B cell (primary cell): Measurements from ENCODE around the gene SHISA7. TPM values are rescaled to one million over a fixed set of nuclear protein-coding genes. Genes with fewer than 3 reads are reported as not detected.
A peak's percentile ranks its signal among the peaks of the same experiment; 100 is the strongest.

Experiments
- ATAC-seq: fragments of 200-7000 bp; cut with Tn5 transposase; one replicate; pipeline ENCODE4 v1.10.0; 2021; ENCODE audit warnings: low read depth, mild to moderate bottlenecking, moderate number of reproducible peaks, moderate library complexity
- CTCF ChIA-PET: fragments of 350-600 bp; sonication (Branson Sonifier 250); formaldehyde crosslinking; loops from one replicate; lab custom pipeline; 2021; ENCODE audit warnings: antibody characterized with exemption, inconsistent platforms; lab: Charles Lee
- POLR2A ChIA-PET: fragments of 350-600 bp; sonication (Branson Sonifier 250); formaldehyde crosslinking; loops from one replicate; lab custom pipeline; 2021; ENCODE audit warnings: antibody characterized with exemption; lab: Charles Lee
- DNase-seq: peaks from one replicate; pipeline ENCODE4 v3.0.0; 2013
- H2AFZ ChIP-seq: 2 replicates; pipeline ENCODE4 v1.6.1; 2012; ENCODE audit warnings: mild to moderate bottlenecking, low read depth, low read length; ENCODE audit not compliant: insufficient read depth, poor library complexity, severe bottlenecking
- H3K27ac ChIP-seq, 2 donors: 1 replicate in 1 of 2; 2 replicates in 1 of 2; pipeline ENCODE4 v1.5.1; 2012 to 2013; ENCODE audit warnings: low read length in 2 of 2, mild to moderate bottlenecking in 2 of 2, moderate library complexity in 1 of 2
- H3K27me3 ChIP-seq, 4 experiments: fragments of 200-600 bp in 1 of 4; sonication (generic) in 1 of 4; replicated peaks in 1 of 4; 1 replicate in 2 of 4; 2 replicates in 2 of 4; pipeline versions ENCODE4 v1.6.1 to v1.7.0; 2013 to 2016; ENCODE audit warnings: low read length in 3 of 4, mild to moderate bottlenecking in 2 of 4, mixed read lengths in 1 of 4, moderate library complexity in 1 of 4; ENCODE audit not compliant: insufficient read depth in 4 of 4, control insufficient read depth in 3 of 4; ENCODE audit errors: control extremely low read depth in 1 of 4
- H3K36me3 ChIP-seq, 2 experiments: replicated peaks in 1 of 2; 1 replicate in 1 of 2; 2 replicates in 1 of 2; pipeline versions ENCODE4 v1.6.1 to v1.7.1; 2013; ENCODE audit warnings: low read length in 1 of 2; ENCODE audit not compliant: insufficient read depth in 2 of 2, control insufficient read depth in 1 of 2; ENCODE audit errors: control extremely low read depth in 1 of 2, extremely low read depth in 1 of 2
- H3K4me1 ChIP-seq, 2 donors: fragments of 200-600 bp in 1 of 2; sonication (generic) in 1 of 2; 1 replicate in 1 of 2; 2 replicates in 1 of 2; pipeline versions ENCODE4 v1.5.1 to v1.6.1; 2013 to 2017; ENCODE audit warnings: low read length in 2 of 2; ENCODE audit not compliant: control insufficient read depth in 2 of 2, insufficient read depth in 2 of 2
- H3K4me2 ChIP-seq: replicated peaks from 2 replicates; pipeline ENCODE3; 2012; ENCODE audit warnings: mild to moderate bottlenecking, low read depth, low read length; ENCODE audit not compliant: poor library complexity, severe bottlenecking
- H3K4me3 ChIP-seq, 5 experiments: fragments of 200-600 bp in 1 of 5; sonication (generic) in 1 of 5; 1 replicate in 3 of 5; 2 replicates in 2 of 5; pipeline versions ENCODE4 v1.5.1 to v1.7.0; 2011 to 2016; ENCODE audit warnings: low read length in 4 of 5, mild to moderate bottlenecking in 4 of 5, low read depth in 2 of 5, control low read depth in 1 of 5, moderate library complexity in 1 of 5; ENCODE audit not compliant: insufficient read depth in 1 of 5; ENCODE audit errors: control extremely low read depth in 1 of 5, extremely low read depth in 1 of 5
- H3K79me2 ChIP-seq: fragments of 200-600 bp; sonication (generic); one replicate; pipeline ENCODE4 v1.6.0; 2016; ENCODE audit warnings: low read length; ENCODE audit not compliant: control insufficient read depth, insufficient read depth
- H3K9ac ChIP-seq: fragments of 200-600 bp; sonication (generic); 2 replicates; pipeline ENCODE4 v1.6.1; 2017; ENCODE audit warnings: mild to moderate bottlenecking, low read length, moderate library complexity
- H3K9me3 ChIP-seq, 3 donors: one replicate each; pipeline versions ENCODE4 v1.6.1 to v1.7.1; 2013; ENCODE audit warnings: low read length in 2 of 3; ENCODE audit not compliant: control insufficient read depth in 2 of 3, insufficient read depth in 1 of 3; ENCODE audit errors: control extremely low read depth in 1 of 3
- H4K20me1 ChIP-seq: 2 replicates; pipeline ENCODE4 v1.6.0; 2012; ENCODE audit warnings: mild to moderate bottlenecking, low read length; ENCODE audit not compliant: insufficient read depth, control insufficient read depth, poor library complexity, severe bottlenecking
- H3K27ac Mint-ChIP-seq: one replicate; pipeline ENCODE4 v1.8.0; 2021; ENCODE audit warnings: mixed read lengths
- H3K27me3 Mint-ChIP-seq: one replicate; pipeline ENCODE4 v1.8.0; 2021; ENCODE audit warnings: mixed read lengths
- H3K4me1 Mint-ChIP-seq: one replicate; pipeline ENCODE4 v1.8.0; 2021; ENCODE audit warnings: mixed read lengths
- H3K4me3 Mint-ChIP-seq: one replicate; pipeline ENCODE4 v1.8.0; 2021; ENCODE audit warnings: mixed read lengths
- H3K9me3 Mint-ChIP-seq: one replicate; pipeline ENCODE4 v1.8.0; 2022; ENCODE audit warnings: mixed read lengths; ENCODE audit not compliant: insufficient read depth
- EZH2 ChIP-seq: IDR thresholded peaks from 2 replicates; pipeline ENCODE4 v1.6.1; 2012; ENCODE audit warnings: borderline replicate concordance, low read depth, mild to moderate bottlenecking, moderate library complexity, low read length; ENCODE audit not compliant: insufficient read depth, poor library complexity, severe bottlenecking
- WGBS: methylation state at CpG from one replicate; pipeline ENCODE4 v1.1.5; 2013; ENCODE audit warnings: missing lambda C conversion rate; ENCODE audit not compliant: insufficient coverage; 5-methylcytosine and 5-hydroxymethylcytosine counted together
- intact Hi-C: fragments of 100-400 bp; cut with micrococcal nuclease; formaldehyde crosslinking; loops from one replicate; pipeline ENCODE4 v1.10.0; 2022
- polyA plus RNA-seq: library from polyadenylated mRNA; depleted of rRNA; stranded (reverse); fragments of >200 nt; gene quantifications from 2 replicates; pipeline ENCODE4 v1.2.3, GENCODE V29; 2012
- total RNA-seq, 2 donors: library from RNA; stranded (reverse); fragments of 120-200 nt in 1 of 2; gene quantifications; 1 replicate in 1 of 2; 2 replicates in 1 of 2; pipeline versions ENCODE4 v1.2.3 to v1.2.4, GENCODE V29; 2013 to 2022
- TF ChIP-seq, protein P1 (sequence below): fragments of 200-600 bp; IDR thresholded peaks from one replicate; pipeline ENCODE4 v1.8.0; 2022; ENCODE audit warnings: antibody characterized with exemption, mild to moderate bottlenecking

The SHISA7 gene
- total and polyA plus RNA-seq, 2 donors (not counting 1 experiment from before 2014, with no cell fraction given) = 0.06 TPM; not detected in 1

DNA sequence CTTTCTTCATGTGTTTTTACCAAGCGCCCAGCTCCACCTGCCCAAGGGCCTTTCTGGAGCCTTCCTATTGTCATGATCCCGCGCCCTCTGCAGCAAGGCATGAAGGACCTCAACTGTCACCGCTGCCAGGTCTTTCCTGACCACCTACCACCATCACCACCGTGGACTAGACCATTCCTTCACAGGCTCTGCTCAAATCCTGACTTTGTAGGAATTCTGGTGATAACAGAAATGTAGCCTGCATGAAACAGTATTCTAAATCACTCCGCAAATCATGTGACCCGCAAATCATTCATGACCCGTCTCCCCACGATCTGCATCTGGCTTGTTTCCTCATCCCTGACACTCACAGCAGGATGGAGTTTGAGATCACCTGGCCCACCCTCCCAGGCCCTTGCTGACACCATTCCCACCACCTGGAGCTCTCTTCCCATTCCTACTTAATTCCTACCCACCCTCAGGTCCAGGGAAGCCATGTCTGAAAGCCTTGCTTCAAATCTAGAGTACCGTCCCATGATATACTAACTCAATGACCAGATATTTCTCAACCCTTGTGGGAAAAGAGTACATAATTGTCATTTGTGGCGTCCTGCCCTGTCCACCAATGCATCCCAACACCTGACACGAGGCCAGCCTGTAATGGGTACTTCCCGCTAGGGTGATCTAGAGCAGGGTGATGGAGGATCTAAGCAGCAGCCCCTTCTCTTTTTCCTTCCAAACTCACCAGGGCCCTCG is 36.8 kb downstream of the SHISA7 start:
- DNase-seq = no peak
- H3K4me3 Mint-ChIP-seq = peak overlapping the region; percentile 98
- H3K4me1 Mint-ChIP-seq = peaks cover 32% of the 10 kb centered on the region
- POLR2A ChIA-PET = interaction anchor here (0.6 to 2.3 kb wide), 3 partner anchors 67 to 147 kb away, joined by 3 to 11 read pairs (median 3); partner anchors contain the start of genes KMT5C, PPP6R1 and ZNF628
- H3K36me3 ChIP-seq = peaks cover 0 to 42% of the 10 kb centered on the region in 2 experiments
- H3K4me2 ChIP-seq = peak overlapping the region; percentile 90
- peak overlapping the region; percentile 88 for H3K27ac Mint-ChIP-seq
- H3K79me2 ChIP-seq = peaks cover 25% of the 10 kb centered on the region
- 87% methylated on average over 9 of the region's 14 CpGs for WGBS
- CTCF ChIA-PET = interaction anchor here (0.5 to 0.7 kb wide), 2 partner anchors 11 to 305 kb away, joined by 3 read pairs; no protein-coding TSS in a partner anchor
- peak overlapping the region in 3 of 5 experiments; percentile 77 to 89 (median 79) for H3K4me3 ChIP-seq
- H3K9me3 Mint-ChIP-seq = peaks cover 6% of the 10 kb centered on the region
- H3K4me1 ChIP-seq = peaks cover 11 to 25% of the 10 kb centered on the region in 2 donors
- no peaks in the 10 kb centered on the region for H3K27me3 ChIP-seq
- TF ChIP-seq EZH2 = no peak
- TF ChIP-seq, protein P1, sequence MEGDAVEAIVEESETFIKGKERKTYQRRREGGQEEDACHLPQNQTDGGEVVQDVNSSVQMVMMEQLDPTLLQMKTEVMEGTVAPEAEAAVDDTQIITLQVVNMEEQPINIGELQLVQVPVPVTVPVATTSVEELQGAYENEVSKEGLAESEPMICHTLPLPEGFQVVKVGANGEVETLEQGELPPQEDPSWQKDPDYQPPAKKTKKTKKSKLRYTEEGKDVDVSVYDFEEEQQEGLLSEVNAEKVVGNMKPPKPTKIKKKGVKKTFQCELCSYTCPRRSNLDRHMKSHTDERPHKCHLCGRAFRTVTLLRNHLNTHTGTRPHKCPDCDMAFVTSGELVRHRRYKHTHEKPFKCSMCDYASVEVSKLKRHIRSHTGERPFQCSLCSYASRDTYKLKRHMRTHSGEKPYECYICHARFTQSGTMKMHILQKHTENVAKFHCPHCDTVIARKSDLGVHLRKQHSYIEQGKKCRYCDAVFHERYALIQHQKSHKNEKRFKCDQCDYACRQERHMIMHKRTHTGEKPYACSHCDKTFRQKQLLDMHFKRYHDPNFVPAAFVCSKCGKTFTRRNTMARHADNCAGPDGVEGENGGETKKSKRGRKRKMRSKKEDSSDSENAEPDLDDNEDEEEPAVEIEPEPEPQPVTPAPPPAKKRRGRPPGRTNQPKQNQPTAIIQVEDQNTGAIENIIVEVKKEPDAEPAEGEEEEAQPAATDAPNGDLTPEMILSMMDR = no peak
- peak overlapping the region; percentile 79 for H3K9ac ChIP-seq
- H3K9me3 ChIP-seq = peaks cover 0 to 20% (median 3%) of the 10 kb centered on the region in 3 donors
- peaks cover 11% of the 10 kb centered on the region for H4K20me1 ChIP-seq
- H3K27ac ChIP-seq = no peak overlapping the region
- intact Hi-C loops = loop anchor here (5.0 kb wide), 4 partner anchors 56 to 236 kb away; partner anchors contain the start of genes C19orf85, FIZ1, ISOC2 and ZNF580
- no peak for ATAC-seq
- H2AFZ ChIP-seq = no peak overlapping the region
- no peaks in the 10 kb centered on the region for H3K27me3 Mint-ChIP-seq
